HCT116 (cell line): Measurements from ENCODE around the gene LRFN3. TPM values are rescaled to one million over a fixed set of nuclear protein-coding genes. Genes with fewer than 3 reads are reported as not detected.

Experiments used
- ATAC-seq: fragments of 200-7000 bp; cut with Tn5 transposase; 2 replicates; pipeline ENCODE4 v1.9.1; 2020; ENCODE audit warnings: mild to moderate bottlenecking, moderate library complexity
- BruUV-seq: library from RNA; stranded (reverse); fragments of 400-500 nt; replicated peaks from 2 replicates; lab custom pipeline; 2021; lab: Mats Ljungman, UMichigan
- CTCF ChIA-PET: fragments of 300-600 bp; sonication (Branson Sonifier 250); formaldehyde crosslinking; loops from one replicate; lab custom pipeline; 2021; ENCODE audit warnings: antibody characterized with exemption; lab: Charles Lee
- POLR2A ChIA-PET: fragments of 300-600, 350-600 bp; sonication (Branson Sonifier 250); formaldehyde crosslinking; loops from one replicate; lab custom pipeline; 2021; ENCODE audit warnings: antibody characterized with exemption; lab: Charles Lee
- RAD21 ChIA-PET, 2 experiments: fragments of 300-600 bp; sonication (Branson Sonifier 250); formaldehyde crosslinking; loops; one replicate each; lab custom pipeline; 2023; ENCODE audit warnings: low total read pairs in 2 of 2; ENCODE audit not compliant: uncharacterized antibody in 2 of 2, unreplicated experiment in 2 of 2, low non-redundant PET in 1 of 2; lab: Charles Lee
- DNase-seq: peaks from one replicate; pipeline ENCODE4 v3.0.0-alpha.2; 2010; ENCODE audit warnings: low read depth, low spot score
- H2AFZ ChIP-seq: fragments of 200-600 bp; shearing (Covaris generic), sonication (generic); 2 replicates; pipeline ENCODE4 v1.6.1; 2017; ENCODE audit warnings: low read depth, mixed run types, mixed read lengths, antibody characterized with exemption, low read length; ENCODE audit not compliant: poor library complexity, severe bottlenecking
- H3K27ac ChIP-seq: 2 replicates; pipeline ENCODE4 v1.5.1; 2012; ENCODE audit warnings: low read depth, low read length
- H3K27me3 ChIP-seq: fragments of 200-600 bp; sonication (generic); 2 replicates; pipeline ENCODE4 v1.6.1; 2016; ENCODE audit warnings: mixed run types, low read length, mixed read lengths; ENCODE audit not compliant: insufficient read depth
- H3K36me3 ChIP-seq, 2 experiments: fragments of 200-500 bp in 1 of 2; fragments of 200-600 bp in 1 of 2; sonication (Bioruptor generic) in 1 of 2; sonication (generic) in 1 of 2; 2 replicates each; pipeline versions ENCODE4 v1.5.1 to v1.6.1; 2014 to 2016; ENCODE audit warnings: low read length in 2 of 2, inconsistent platforms in 1 of 2, mixed read lengths in 1 of 2, mixed run types in 1 of 2; ENCODE audit not compliant: insufficient read depth in 2 of 2, control insufficient read depth in 1 of 2
- H3K4me1 ChIP-seq, 2 experiments: fragments of 200-600 bp in 1 of 2; sonication (generic) in 1 of 2; 2 replicates each; pipeline versions ENCODE4 v1.5.1 to v1.6.1; 2012 to 2017; ENCODE audit warnings: low read length in 2 of 2, inconsistent platforms in 1 of 2, mild to moderate bottlenecking in 1 of 2, mixed read lengths in 1 of 2, mixed run types in 1 of 2, moderate library complexity in 1 of 2; ENCODE audit not compliant: insufficient read depth in 2 of 2, control insufficient read depth in 1 of 2
- H3K4me2 ChIP-seq: fragments of 200-600 bp; sonication (generic); 2 replicates; pipeline ENCODE4 v1.6.1; 2017; ENCODE audit warnings: mixed run types, low read length, mixed read lengths
- H3K4me3 ChIP-seq, 2 experiments: fragments of 200-600 bp in 1 of 2; sonication (generic) in 1 of 2; replicated peaks in 1 of 2; 2 replicates each; pipeline ENCODE4 v1.5.1; 2011 to 2016; ENCODE audit warnings: low read length in 2 of 2, control low read depth in 1 of 2, low read depth in 1 of 2, mild to moderate bottlenecking in 1 of 2, mixed read lengths in 1 of 2, mixed run types in 1 of 2
- H3K79me2 ChIP-seq: fragments of 200-600 bp; sonication (generic); 2 replicates; pipeline ENCODE4 v1.6.1; 2017; ENCODE audit warnings: mild to moderate bottlenecking, mixed run types, low read length, moderate library complexity, mixed read lengths; ENCODE audit not compliant: insufficient read depth
- H3K9ac ChIP-seq: fragments of 200-600 bp; sonication (generic); 2 replicates; pipeline ENCODE4 v1.6.1; 2016; ENCODE audit warnings: low read length, mixed read lengths
- H3K9me2 ChIP-seq: fragments of 200-600 bp; sonication (generic), shearing (Covaris generic); 2 replicates; pipeline ENCODE4 v1.6.1; 2017; ENCODE audit warnings: mixed run types, mild to moderate bottlenecking, moderate library complexity; ENCODE audit not compliant: insufficient read depth
- H3K9me3 ChIP-seq, 2 experiments: fragments of 200-500 bp in 1 of 2; fragments of 200-600 bp in 1 of 2; sonication (Bioruptor generic) in 1 of 2; sonication (generic) in 1 of 2; 2 replicates each; pipeline ENCODE4 v1.6.1; 2014 to 2017; ENCODE audit warnings: low read length in 2 of 2, mixed read lengths in 2 of 2, inconsistent platforms in 1 of 2, low read depth in 1 of 2, mild to moderate bottlenecking in 1 of 2, mixed run types in 1 of 2, moderate library complexity in 1 of 2; ENCODE audit not compliant: control insufficient read depth in 1 of 2, insufficient read depth in 1 of 2
- H4K20me1 ChIP-seq: fragments of 200-600 bp; sonication (generic), shearing (Covaris generic); 2 replicates; pipeline ENCODE4 v1.6.1; 2017; ENCODE audit warnings: mixed run types, mild to moderate bottlenecking, moderate library complexity; ENCODE audit not compliant: insufficient read depth
- CBX3 ChIP-seq: IDR thresholded peaks from 2 replicates; pipeline ENCODE4 v1.6.1; 2012; ENCODE audit warnings: low read depth
- EGR1 ChIP-seq: IDR thresholded peaks from 2 replicates; pipeline ENCODE4 v1.6.1; 2012; ENCODE audit warnings: low read depth
- EZH2phosphoT487 ChIP-seq: fragments of 200-600 bp; IDR thresholded peaks from 2 replicates; pipeline ENCODE4 v1.6.1; 2018; ENCODE audit warnings: antibody characterized with exemption, borderline replicate concordance
- FOSL1 ChIP-seq: IDR thresholded peaks from 2 replicates; pipeline ENCODE4 v1.6.1; 2012; ENCODE audit warnings: low read depth
- JUND ChIP-seq: IDR thresholded peaks from 2 replicates; pipeline ENCODE4 v1.6.1; 2012
- POLR2A ChIP-seq: IDR thresholded peaks from 2 replicates; pipeline ENCODE4 v1.7.0; 2011; ENCODE audit warnings: borderline replicate concordance; ENCODE audit not compliant: insufficient read depth, insufficient read length; ENCODE audit errors: extremely low read depth
- SIN3A ChIP-seq: IDR thresholded peaks from 2 replicates; pipeline ENCODE4 v1.6.1; 2012; ENCODE audit warnings: low read depth
- SP1 ChIP-seq: IDR thresholded peaks from 2 replicates; pipeline ENCODE4 v1.6.1; 2012; ENCODE audit warnings: low read depth
- YY1 ChIP-seq: IDR thresholded peaks from 2 replicates; pipeline ENCODE4 v1.6.1; 2011; ENCODE audit warnings: low read length, low read depth, moderate library complexity, mild to moderate bottlenecking; ENCODE audit not compliant: insufficient replicate concordance; ENCODE audit errors: extremely low read depth
- ZBTB33 ChIP-seq: IDR thresholded peaks from 2 replicates; pipeline ENCODE4 v1.6.1; 2011; ENCODE audit warnings: mild to moderate bottlenecking, low read length, moderate library complexity; ENCODE audit not compliant: insufficient replicate concordance; ENCODE audit errors: extremely low read depth
- ZNF274 ChIP-seq: fragments of 200-500 bp; sonication (Bioruptor generic); IDR thresholded peaks from 2 replicates; pipeline ENCODE4 v1.6.1; 2014; ENCODE audit warnings: mild to moderate bottlenecking, low read depth, low read length, inconsistent platforms
- intact Hi-C: fragments of 100-400 bp; cut with micrococcal nuclease; formaldehyde crosslinking; loops from 2 replicates; pipeline ENCODE4 v1.10.0; 2022
- total RNA-seq: library from RNA; stranded (reverse); gene quantifications from one replicate; pipeline ENCODE4 v1.2.1, GENCODE V29; 2021; ENCODE audit not compliant: unreplicated experiment
- TF ChIP-seq, protein P1 (sequence below): IDR thresholded peaks from 2 replicates; pipeline ENCODE4 v1.6.1; 2012

LRFN3 gene
- total RNA-seq, 1 experiment from 2014 or later = 18.8 TPM

DNA sequence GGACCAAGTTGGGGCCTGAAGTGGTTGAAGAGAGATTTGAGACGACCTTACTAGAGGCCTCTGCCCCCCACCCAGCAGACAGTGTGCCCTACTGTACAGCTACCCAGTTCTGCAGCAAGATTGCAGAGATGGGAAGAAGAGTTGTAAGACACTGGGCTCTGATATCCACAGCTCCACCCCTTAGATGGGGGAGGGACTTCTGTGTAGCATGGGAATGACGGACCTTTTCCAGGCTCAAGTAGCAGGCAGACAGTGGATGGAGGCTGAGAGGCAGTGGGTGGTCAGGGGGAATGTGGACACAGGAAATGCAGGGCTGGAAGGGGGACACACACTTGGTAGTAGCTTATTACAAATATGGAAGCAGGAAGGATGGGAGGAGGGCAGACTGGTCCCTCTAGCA, 13.0 kb downstream of the LRFN3 start:
- H3K9me3 ChIP-seq = no peaks in the 10 kb centered on the region
- no peaks in the 10 kb centered on the region for H3K9me2 ChIP-seq
- ChIA-PET RAD21 (no interaction called here), CTCF (no interaction called here), POLR2A (no interaction called here)
- H3K27ac ChIP-seq = no peak overlapping the region
- no peaks in the 10 kb centered on the region for H3K27me3 ChIP-seq
- no TSS peak for BruUV-seq
- no peak for DNase-seq
- no peaks in the 10 kb centered on the region; a peak in 1 of 4 replicates for H3K36me3 ChIP-seq
- H2AFZ ChIP-seq = no peak overlapping the region
- no peak overlapping the region for H3K4me3 ChIP-seq
- no peaks in the 10 kb centered on the region for H4K20me1 ChIP-seq
- intact Hi-C loops = no loop called here
- H3K4me1 ChIP-seq = peaks cover 0 to 5% of the 10 kb centered on the region in 2 experiments; a peak in 2 of 4 replicates
- no peak for TF ChIP-seq EZH2phosphoT487
- TF ChIP-seq EGR1 = no peak
- TF ChIP-seq, protein P1, sequence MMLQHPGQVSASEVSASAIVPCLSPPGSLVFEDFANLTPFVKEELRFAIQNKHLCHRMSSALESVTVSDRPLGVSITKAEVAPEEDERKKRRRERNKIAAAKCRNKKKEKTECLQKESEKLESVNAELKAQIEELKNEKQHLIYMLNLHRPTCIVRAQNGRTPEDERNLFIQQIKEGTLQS = no peak
- no peak for TF ChIP-seq ZBTB33
- no peak for TF ChIP-seq FOSL1
- no peak for TF ChIP-seq CBX3
- TF ChIP-seq YY1 = no peak
- TF ChIP-seq POLR2A = no peak
- no peak for TF ChIP-seq SIN3A
- no peak for TF ChIP-seq ZNF274
- no peak for TF ChIP-seq SP1
- no peak for TF ChIP-seq JUND
- TF ChIP-seq, all 23 proteins: peak for 0
- H3K9ac ChIP-seq = no peak overlapping the region
- ATAC-seq = no peak
- no peaks in the 10 kb centered on the region for H3K79me2 ChIP-seq
- H3K4me2 ChIP-seq = no peak overlapping the region
